OCI-LY3 (cell line): Measurements from ENCODE around the gene NEU2.

Experiments used
- EZH2phosphoT487 ChIP-seq: fragments of 200-600 bp; shearing (Covaris generic); IDR thresholded peaks from 2 replicates; pipeline ENCODE4 v1.6.1; 2018; ENCODE audit warnings: antibody characterized with exemption, mixed run types, low read depth
- TF ChIP-seq, protein P1 (sequence below): fragments of 200-600, 300-600 bp; sonication (generic); IDR thresholded peaks from 2 replicates; pipeline ENCODE4 v1.5.1; 2014; ENCODE audit warnings: antibody characterized with exemption, low read length, low read depth

DNA sequence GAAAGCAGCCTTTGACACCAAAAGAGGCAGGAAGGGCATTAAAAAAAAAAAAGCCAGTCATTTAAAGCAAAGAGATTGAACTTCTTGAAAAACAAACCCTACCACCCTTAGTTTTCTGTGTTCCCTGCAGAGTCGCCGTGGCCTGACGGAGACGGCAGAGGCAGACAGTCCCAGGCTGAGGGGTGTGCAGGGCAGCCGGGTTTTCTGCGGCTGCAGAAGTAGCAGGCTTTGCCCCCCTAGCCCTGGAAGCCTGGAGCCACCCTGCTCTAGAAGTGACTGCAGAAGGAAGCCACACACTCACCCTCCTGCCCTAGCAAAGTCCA is 30.4 kb downstream of the NEU2 start:
- no peak for TF ChIP-seq EZH2phosphoT487
- TF ChIP-seq, protein P1, sequence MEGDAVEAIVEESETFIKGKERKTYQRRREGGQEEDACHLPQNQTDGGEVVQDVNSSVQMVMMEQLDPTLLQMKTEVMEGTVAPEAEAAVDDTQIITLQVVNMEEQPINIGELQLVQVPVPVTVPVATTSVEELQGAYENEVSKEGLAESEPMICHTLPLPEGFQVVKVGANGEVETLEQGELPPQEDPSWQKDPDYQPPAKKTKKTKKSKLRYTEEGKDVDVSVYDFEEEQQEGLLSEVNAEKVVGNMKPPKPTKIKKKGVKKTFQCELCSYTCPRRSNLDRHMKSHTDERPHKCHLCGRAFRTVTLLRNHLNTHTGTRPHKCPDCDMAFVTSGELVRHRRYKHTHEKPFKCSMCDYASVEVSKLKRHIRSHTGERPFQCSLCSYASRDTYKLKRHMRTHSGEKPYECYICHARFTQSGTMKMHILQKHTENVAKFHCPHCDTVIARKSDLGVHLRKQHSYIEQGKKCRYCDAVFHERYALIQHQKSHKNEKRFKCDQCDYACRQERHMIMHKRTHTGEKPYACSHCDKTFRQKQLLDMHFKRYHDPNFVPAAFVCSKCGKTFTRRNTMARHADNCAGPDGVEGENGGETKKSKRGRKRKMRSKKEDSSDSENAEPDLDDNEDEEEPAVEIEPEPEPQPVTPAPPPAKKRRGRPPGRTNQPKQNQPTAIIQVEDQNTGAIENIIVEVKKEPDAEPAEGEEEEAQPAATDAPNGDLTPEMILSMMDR = no peak
